Ishikawa (cell line): ENCODE data around the gene ATF7.

ENCODE experiments used
- CEBPB ChIP-seq: IDR thresholded peaks from 2 replicates; pipeline ENCODE4 v1.6.1; 2012
- EP300 ChIP-seq: IDR thresholded peaks from 2 replicates; pipeline ENCODE4 v1.6.1; 2012; ENCODE audit warnings: borderline replicate concordance
- NFIC ChIP-seq: IDR thresholded peaks from 2 replicates; pipeline ENCODE4 v1.6.1; 2012
- RAD21 ChIP-seq: IDR thresholded peaks from 2 replicates; pipeline ENCODE4 v1.6.1; 2012; ENCODE audit warnings: low read depth
- YY1 ChIP-seq: IDR thresholded peaks from 2 replicates; pipeline ENCODE4 v1.6.1; 2012; ENCODE audit warnings: low read depth
- TF ChIP-seq, protein P1 (sequence below): IDR thresholded peaks from 2 replicates; pipeline ENCODE4 v1.6.1; 2012
- TF ChIP-seq, protein P2 (sequence below): IDR thresholded peaks from 2 replicates; pipeline ENCODE4 v1.6.1; 2012; ENCODE audit warnings: low read depth, mild to moderate bottlenecking

DNA sequence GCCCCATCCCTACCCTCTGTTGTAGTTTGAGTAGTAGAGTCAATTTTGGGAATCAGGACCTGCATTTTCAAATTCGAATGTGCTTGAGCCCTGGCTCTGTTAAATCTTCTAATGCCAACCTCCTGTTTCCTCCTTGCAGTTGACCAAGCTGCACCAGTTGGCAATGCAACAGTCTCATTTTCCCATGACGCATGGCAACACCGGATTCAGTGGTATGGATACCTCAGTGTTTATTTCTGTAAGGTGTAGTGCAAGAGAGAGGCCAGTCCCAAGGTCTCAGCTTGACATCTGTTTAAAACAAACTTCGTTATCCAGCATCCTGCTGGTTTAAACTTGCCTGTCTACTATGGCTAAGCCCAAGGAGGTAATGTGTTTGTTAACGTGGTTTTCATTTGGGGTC is 159.1 kb downstream of the ATF7 start:
- TF ChIP-seq, protein P1, sequence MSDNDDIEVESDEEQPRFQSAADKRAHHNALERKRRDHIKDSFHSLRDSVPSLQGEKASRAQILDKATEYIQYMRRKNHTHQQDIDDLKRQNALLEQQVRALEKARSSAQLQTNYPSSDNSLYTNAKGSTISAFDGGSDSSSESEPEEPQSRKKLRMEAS: no peak
- TF ChIP-seq NFIC (no peak), CEBPB (no peak), RAD21 (no peak), YY1 (no peak), EP300 (no peak)
- TF ChIP-seq, protein P2, sequence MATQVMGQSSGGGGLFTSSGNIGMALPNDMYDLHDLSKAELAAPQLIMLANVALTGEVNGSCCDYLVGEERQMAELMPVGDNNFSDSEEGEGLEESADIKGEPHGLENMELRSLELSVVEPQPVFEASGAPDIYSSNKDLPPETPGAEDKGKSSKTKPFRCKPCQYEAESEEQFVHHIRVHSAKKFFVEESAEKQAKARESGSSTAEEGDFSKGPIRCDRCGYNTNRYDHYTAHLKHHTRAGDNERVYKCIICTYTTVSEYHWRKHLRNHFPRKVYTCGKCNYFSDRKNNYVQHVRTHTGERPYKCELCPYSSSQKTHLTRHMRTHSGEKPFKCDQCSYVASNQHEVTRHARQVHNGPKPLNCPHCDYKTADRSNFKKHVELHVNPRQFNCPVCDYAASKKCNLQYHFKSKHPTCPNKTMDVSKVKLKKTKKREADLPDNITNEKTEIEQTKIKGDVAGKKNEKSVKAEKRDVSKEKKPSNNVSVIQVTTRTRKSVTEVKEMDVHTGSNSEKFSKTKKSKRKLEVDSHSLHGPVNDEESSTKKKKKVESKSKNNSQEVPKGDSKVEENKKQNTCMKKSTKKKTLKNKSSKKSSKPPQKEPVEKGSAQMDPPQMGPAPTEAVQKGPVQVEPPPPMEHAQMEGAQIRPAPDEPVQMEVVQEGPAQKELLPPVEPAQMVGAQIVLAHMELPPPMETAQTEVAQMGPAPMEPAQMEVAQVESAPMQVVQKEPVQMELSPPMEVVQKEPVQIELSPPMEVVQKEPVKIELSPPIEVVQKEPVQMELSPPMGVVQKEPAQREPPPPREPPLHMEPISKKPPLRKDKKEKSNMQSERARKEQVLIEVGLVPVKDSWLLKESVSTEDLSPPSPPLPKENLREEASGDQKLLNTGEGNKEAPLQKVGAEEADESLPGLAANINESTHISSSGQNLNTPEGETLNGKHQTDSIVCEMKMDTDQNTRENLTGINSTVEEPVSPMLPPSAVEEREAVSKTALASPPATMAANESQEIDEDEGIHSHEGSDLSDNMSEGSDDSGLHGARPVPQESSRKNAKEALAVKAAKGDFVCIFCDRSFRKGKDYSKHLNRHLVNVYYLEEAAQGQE: no peak
